Activated T-cell treated with anti-CD3 and anti-CD28 coated beads, Interleukin-2, amount 50 U/mL, for 4 hours (primary cell): ENCODE data around the gene TRAPPC3L. TPM values are rescaled to one million over a fixed set of nuclear protein-coding genes. Genes with fewer than 3 reads are reported as not detected.

ENCODE experiments used
- ATAC-seq, 2 donors: fragments of 200-7000 bp; cut with Tn5 transposase; one replicate each; pipeline ENCODE4 v1.10.0; 2021
- DNase-seq: peaks from one replicate; pipeline ENCODE4 v3.0.0-alpha.2; 2020
- H3K27me3 Mint-ChIP-seq: one replicate; pipeline ENCODE4 v1.8.0; 2021; ENCODE audit warnings: low read depth, mixed read lengths
- H3K36me3 Mint-ChIP-seq: one replicate; pipeline ENCODE4 v1.8.0; 2022; ENCODE audit warnings: mixed read lengths; ENCODE audit not compliant: insufficient read depth
- H3K4me1 Mint-ChIP-seq: one replicate; pipeline ENCODE4 v1.8.0; 2021; ENCODE audit warnings: low read depth, mixed read lengths
- H3K4me3 Mint-ChIP-seq: one replicate; pipeline ENCODE4 v1.8.0; 2021; ENCODE audit warnings: mild to moderate bottlenecking, moderate library complexity, mixed read lengths
- H3K9me3 Mint-ChIP-seq: one replicate; pipeline ENCODE4 v1.8.0; 2021; ENCODE audit warnings: mixed read lengths
- total RNA-seq, 3 donors: library from RNA; stranded (reverse); gene quantifications; one replicate each; pipeline ENCODE4 v1.2.1, GENCODE V29; 2021

The TRAPPC3L gene
- total RNA-seq, 3 donors from 2014 or later, result not detected

- Mint-ChIP-seq H3K4me3 (no peak overlapping the region), H3K9me3 (no peaks in the 10 kb centered on the region), H3K27me3 (peaks cover 23% of the 10 kb centered on the region), H3K36me3 (no peaks in the 10 kb centered on the region), H3K4me1 (no peaks in the 10 kb centered on the region)
- ATAC-seq, result no peak
- DNase-seq, result no peak
Observed at GRCh38 chr6:116542426-116542825, 3.1 kb downstream of the TRAPPC3L start.

GRCh38 chr6:116536216-116536621, 9.3 kb downstream of the TRAPPC3L start:
- no peaks in the 10 kb centered on the region for H3K36me3 Mint-ChIP-seq

GRCh38 chr6:116535109-116535508, 10.4 kb downstream of the TRAPPC3L start:
- Mint-ChIP-seq H3K4me1 (peaks cover 4% of the 10 kb centered on the region), H3K4me3 (no peak overlapping the region), H3K36me3 (no peaks in the 10 kb centered on the region), H3K9me3 (no peaks in the 10 kb centered on the region), H3K27me3 (peaks cover 28% of the 10 kb centered on the region)
- ATAC-seq (no peak), DNase-seq (no peak)

More at GRCh38 chr6:116536216-116536621, 9.3 kb downstream of the TRAPPC3L start:
- peaks cover 32% of the 10 kb centered on the region for H3K27me3 Mint-ChIP-seq
- no peak overlapping the region for H3K4me3 Mint-ChIP-seq
- ATAC-seq (peak; percentile 18 to 44), DNase-seq (no peak)
- H3K9me3 Mint-ChIP-seq, result no peaks in the 10 kb centered on the region
- peaks cover 4% of the 10 kb centered on the region for H3K4me1 Mint-ChIP-seq

GRCh38 chr6:116533233-116533957, 12.1 kb downstream of the TRAPPC3L start:
- no peak for DNase-seq
- peaks cover 4% of the 10 kb centered on the region for H3K4me1 Mint-ChIP-seq
- no peaks in the 10 kb centered on the region for H3K36me3 Mint-ChIP-seq
- no peaks in the 10 kb centered on the region for H3K9me3 Mint-ChIP-seq
- H3K4me3 Mint-ChIP-seq, result no peak overlapping the region
- H3K27me3 Mint-ChIP-seq, result peaks cover 25% of the 10 kb centered on the region
- no peak for ATAC-seq

- peak; percentile 50 for DNase-seq
- ATAC-seq, result peak; percentile 88 to 93
- H3K4me3 Mint-ChIP-seq, result no peak overlapping the region
- H3K4me1 Mint-ChIP-seq, result peaks cover 4% of the 10 kb centered on the region
- H3K9me3 Mint-ChIP-seq, result no peaks in the 10 kb centered on the region
- no peaks in the 10 kb centered on the region for H3K36me3 Mint-ChIP-seq
- H3K27me3 Mint-ChIP-seq, result peaks cover 25% of the 10 kb centered on the region
Observed at GRCh38 chr6:116531675-116532570, 13.6 kb downstream of the TRAPPC3L start.

GRCh38 chr6:116530436-116530835, 15.0 kb downstream of the TRAPPC3L start:
- ATAC-seq (no peak), DNase-seq (no peak)
- Mint-ChIP-seq H3K9me3 (no peaks in the 10 kb centered on the region), H3K27me3 (peaks cover 25% of the 10 kb centered on the region), H3K4me1 (no peaks in the 10 kb centered on the region), H3K36me3 (no peaks in the 10 kb centered on the region), H3K4me3 (no peak overlapping the region)

- no peak overlapping the region for H3K4me3 Mint-ChIP-seq
- no peak for ATAC-seq
- H3K4me1 Mint-ChIP-seq, result no peaks in the 10 kb centered on the region
- H3K27me3 Mint-ChIP-seq, result peaks cover 25% of the 10 kb centered on the region
- H3K36me3 Mint-ChIP-seq, result no peaks in the 10 kb centered on the region
- DNase-seq, result no peak
- H3K9me3 Mint-ChIP-seq, result no peaks in the 10 kb centered on the region
Observed at GRCh38 chr6:116529466-116530290, 15.8 kb downstream of the TRAPPC3L start.

- Mint-ChIP-seq H3K9me3 (no peaks in the 10 kb centered on the region), H3K27me3 (peaks cover 22% of the 10 kb centered on the region), H3K4me1 (no peaks in the 10 kb centered on the region), H3K36me3 (no peaks in the 10 kb centered on the region), H3K4me3 (no peak overlapping the region)
- ATAC-seq, result no peak
- DNase-seq, result no peak
Observed at GRCh38 chr6:116528780-116529179, 16.7 kb downstream of the TRAPPC3L start.

GRCh38 chr6:116528133-116528532, 17.4 kb downstream of the TRAPPC3L start:
- Mint-ChIP-seq H3K4me1 (no peaks in the 10 kb centered on the region), H3K4me3 (no peak overlapping the region), H3K27me3 (peaks cover 17% of the 10 kb centered on the region), H3K36me3 (no peaks in the 10 kb centered on the region), H3K9me3 (no peaks in the 10 kb centered on the region)
- ATAC-seq, result no peak
- no peak for DNase-seq

- H3K36me3 Mint-ChIP-seq, result no peaks in the 10 kb centered on the region
- no peak for ATAC-seq
Observed at GRCh38 chr6:116524236-116524635, 21.2 kb downstream of the TRAPPC3L start.

GRCh38 chr6:116522896-116523295, 22.6 kb downstream of the TRAPPC3L start:
- Mint-ChIP-seq H3K4me1 (no peaks in the 10 kb centered on the region), H3K27me3 (peaks cover 4% of the 10 kb centered on the region), H3K36me3 (no peaks in the 10 kb centered on the region), H3K9me3 (no peaks in the 10 kb centered on the region), H3K4me3 (no peak overlapping the region)
- no peak for ATAC-seq
- no peak for DNase-seq

More at GRCh38 chr6:116524236-116524635, 21.2 kb downstream of the TRAPPC3L start:
- Mint-ChIP-seq H3K4me1 (no peaks in the 10 kb centered on the region), H3K27me3 (no peaks in the 10 kb centered on the region), H3K4me3 (no peak overlapping the region), H3K9me3 (no peaks in the 10 kb centered on the region)
- DNase-seq, result no peak

- Mint-ChIP-seq H3K4me1 (no peaks in the 10 kb centered on the region), H3K4me3 (no peak overlapping the region), H3K9me3 (no peaks in the 10 kb centered on the region), H3K27me3 (peaks cover 4% of the 10 kb centered on the region), H3K36me3 (no peaks in the 10 kb centered on the region)
- no peak for ATAC-seq
- DNase-seq, result no peak
Observed at GRCh38 chr6:116518621-116519368, 26.7 kb downstream of the TRAPPC3L start.

- H3K36me3 Mint-ChIP-seq, result no peaks in the 10 kb centered on the region
- DNase-seq (no peak), ATAC-seq (no peak)
- no peaks in the 10 kb centered on the region for H3K4me1 Mint-ChIP-seq
- H3K4me3 Mint-ChIP-seq, result no peak overlapping the region
- H3K27me3 Mint-ChIP-seq, result peaks cover 4% of the 10 kb centered on the region
- no peaks in the 10 kb centered on the region for H3K9me3 Mint-ChIP-seq
Observed at GRCh38 chr6:116515141-116515540, 30.3 kb downstream of the TRAPPC3L start.
